Fibroblast of pulmonary artery (primary cell): ENCODE data around the gene SLF1.

Source experiments
- DNase-seq: peaks from one replicate; pipeline ENCODE4 v3.0.0-alpha.2; 2010; ENCODE audit warnings: low read depth
- H3K4me3 ChIP-seq: replicated peaks from 2 replicates; pipeline ENCODE4 v1.5.1; 2011; ENCODE audit warnings: low read depth, mild to moderate bottlenecking, control low read depth, low read length, moderate library complexity
- TF ChIP-seq, protein P1 (sequence below): IDR thresholded peaks from 2 replicates; pipeline ENCODE4 v1.5.1; 2011; ENCODE audit warnings: mild to moderate bottlenecking, control low read depth, low read length, inconsistent platforms; ENCODE audit errors: missing control alignments

SLF1 gene

DNA sequence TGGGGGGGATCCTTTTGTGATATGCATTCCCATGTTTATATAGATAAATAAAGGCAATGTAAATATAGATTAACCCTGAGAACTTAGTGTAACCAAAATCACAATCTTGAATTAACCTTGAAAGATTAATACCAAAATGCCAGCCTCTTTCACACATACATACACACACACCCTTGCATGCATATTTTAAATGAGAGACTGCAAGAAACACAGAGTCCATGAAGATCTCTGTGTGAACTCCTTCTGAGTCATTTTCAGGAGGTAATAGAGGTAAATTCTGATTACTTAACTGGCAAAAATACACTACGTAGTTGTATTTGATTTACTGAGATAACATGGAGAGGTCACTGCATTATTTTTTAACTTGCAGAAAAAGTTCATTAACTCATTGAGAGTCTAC lies 118.0 kb downstream of the SLF1 start:
- DNase-seq, result no peak
- H3K4me3 ChIP-seq, result no peak overlapping the region
- TF ChIP-seq, protein P1, sequence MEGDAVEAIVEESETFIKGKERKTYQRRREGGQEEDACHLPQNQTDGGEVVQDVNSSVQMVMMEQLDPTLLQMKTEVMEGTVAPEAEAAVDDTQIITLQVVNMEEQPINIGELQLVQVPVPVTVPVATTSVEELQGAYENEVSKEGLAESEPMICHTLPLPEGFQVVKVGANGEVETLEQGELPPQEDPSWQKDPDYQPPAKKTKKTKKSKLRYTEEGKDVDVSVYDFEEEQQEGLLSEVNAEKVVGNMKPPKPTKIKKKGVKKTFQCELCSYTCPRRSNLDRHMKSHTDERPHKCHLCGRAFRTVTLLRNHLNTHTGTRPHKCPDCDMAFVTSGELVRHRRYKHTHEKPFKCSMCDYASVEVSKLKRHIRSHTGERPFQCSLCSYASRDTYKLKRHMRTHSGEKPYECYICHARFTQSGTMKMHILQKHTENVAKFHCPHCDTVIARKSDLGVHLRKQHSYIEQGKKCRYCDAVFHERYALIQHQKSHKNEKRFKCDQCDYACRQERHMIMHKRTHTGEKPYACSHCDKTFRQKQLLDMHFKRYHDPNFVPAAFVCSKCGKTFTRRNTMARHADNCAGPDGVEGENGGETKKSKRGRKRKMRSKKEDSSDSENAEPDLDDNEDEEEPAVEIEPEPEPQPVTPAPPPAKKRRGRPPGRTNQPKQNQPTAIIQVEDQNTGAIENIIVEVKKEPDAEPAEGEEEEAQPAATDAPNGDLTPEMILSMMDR, result no peak

GRCh38 chr5:94740286-94740685 lies 121.8 kb downstream of the SLF1 start:
- no peak overlapping the region for H3K4me3 ChIP-seq
- DNase-seq, result no peak
- TF ChIP-seq, protein P1, result no peak

- DNase-seq, result no peak
- TF ChIP-seq, protein P1, result no peak
- H3K4me3 ChIP-seq, result no peak overlapping the region
These were observed 124.4 kb downstream of the SLF1 start for GRCh38 chr5:94742852-94743251.

GRCh38 chr5:94744906-94745305 lies 126.4 kb downstream of the SLF1 start:
- TF ChIP-seq, protein P1, result no peak
- H3K4me3 ChIP-seq, result no peak overlapping the region
- no peak for DNase-seq

- no peak overlapping the region for H3K4me3 ChIP-seq
- peak; percentile 40 for DNase-seq
- TF ChIP-seq, protein P1, result no peak
These were observed 127.6 kb downstream of the SLF1 start for GRCh38 chr5:94745786-94746730.

- peak; percentile 40 for DNase-seq
- TF ChIP-seq, protein P1, result no peak
- no peak overlapping the region for H3K4me3 ChIP-seq
These were observed 128.3 kb downstream of the SLF1 start for GRCh38 chr5:94746731-94747124.
